ENCODE results near the gene SRSF6.

The SRSF6 gene

DNA sequence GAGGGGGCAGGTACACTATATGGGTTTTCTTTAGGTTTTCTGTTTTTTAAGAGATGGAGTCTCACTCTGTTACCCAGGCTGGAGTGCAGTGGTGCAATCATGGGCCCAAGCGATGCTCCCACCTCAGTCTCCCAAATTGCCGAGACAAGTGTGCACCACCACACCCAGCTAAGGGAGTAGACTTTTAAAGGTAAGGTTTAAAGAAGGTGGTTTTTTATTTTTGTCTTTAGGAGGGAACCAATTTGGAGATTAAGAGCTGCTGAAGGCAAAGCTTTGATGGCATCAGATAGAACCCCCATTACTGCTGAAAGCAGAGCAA, 7.9 kb downstream of the SRSF6 start:
- no peak overlapping the region for H3K4me3 ChIP-seq (ENCODE audit: low read depth, low read length)
- no peak for DNase-seq (ENCODE audit: low read depth)
- TF ChIP-seq, protein P1, sequence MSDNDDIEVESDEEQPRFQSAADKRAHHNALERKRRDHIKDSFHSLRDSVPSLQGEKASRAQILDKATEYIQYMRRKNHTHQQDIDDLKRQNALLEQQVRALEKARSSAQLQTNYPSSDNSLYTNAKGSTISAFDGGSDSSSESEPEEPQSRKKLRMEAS (IDR thresholded peaks at IDR 0.05; ENCODE audit: low read depth, low read length) = no peak
- TF ChIP-seq, protein P2, sequence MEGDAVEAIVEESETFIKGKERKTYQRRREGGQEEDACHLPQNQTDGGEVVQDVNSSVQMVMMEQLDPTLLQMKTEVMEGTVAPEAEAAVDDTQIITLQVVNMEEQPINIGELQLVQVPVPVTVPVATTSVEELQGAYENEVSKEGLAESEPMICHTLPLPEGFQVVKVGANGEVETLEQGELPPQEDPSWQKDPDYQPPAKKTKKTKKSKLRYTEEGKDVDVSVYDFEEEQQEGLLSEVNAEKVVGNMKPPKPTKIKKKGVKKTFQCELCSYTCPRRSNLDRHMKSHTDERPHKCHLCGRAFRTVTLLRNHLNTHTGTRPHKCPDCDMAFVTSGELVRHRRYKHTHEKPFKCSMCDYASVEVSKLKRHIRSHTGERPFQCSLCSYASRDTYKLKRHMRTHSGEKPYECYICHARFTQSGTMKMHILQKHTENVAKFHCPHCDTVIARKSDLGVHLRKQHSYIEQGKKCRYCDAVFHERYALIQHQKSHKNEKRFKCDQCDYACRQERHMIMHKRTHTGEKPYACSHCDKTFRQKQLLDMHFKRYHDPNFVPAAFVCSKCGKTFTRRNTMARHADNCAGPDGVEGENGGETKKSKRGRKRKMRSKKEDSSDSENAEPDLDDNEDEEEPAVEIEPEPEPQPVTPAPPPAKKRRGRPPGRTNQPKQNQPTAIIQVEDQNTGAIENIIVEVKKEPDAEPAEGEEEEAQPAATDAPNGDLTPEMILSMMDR (IDR thresholded peaks at IDR 0.05; ENCODE audit: low read depth, low read length) = no peak
- TF ChIP-seq POLR2A (IDR thresholded peaks at IDR 0.05; ENCODE audit: extremely low read depth, insufficient read length) = no peak
- no peak for TF ChIP-seq MYC (IDR thresholded peaks at IDR 0.05; ENCODE audit: low read depth, low read length)

DNA sequence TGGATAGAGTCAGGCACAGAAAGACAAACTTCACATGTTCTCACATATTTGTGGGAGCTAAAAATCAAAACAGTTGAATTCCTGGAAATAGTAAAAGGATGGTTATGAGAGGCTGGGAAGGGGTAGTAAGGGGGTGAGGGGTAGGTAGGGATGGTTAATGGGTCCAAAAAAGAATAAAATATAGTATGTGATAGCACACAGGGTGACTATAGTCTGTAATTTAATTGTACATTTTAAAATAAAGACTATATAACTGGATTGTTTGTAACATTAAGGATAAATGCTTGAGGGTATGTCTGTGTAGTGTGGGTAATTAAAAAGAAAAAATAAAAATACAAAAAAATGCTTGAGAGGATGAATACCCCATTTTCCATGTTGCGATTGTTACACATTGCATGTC, 9.9 kb downstream of the SRSF6 start:
- TF ChIP-seq MYC (IDR thresholded peaks at IDR 0.05; ENCODE audit: low read depth, low read length) = no peak
- TF ChIP-seq, protein P2 (IDR thresholded peaks at IDR 0.05; ENCODE audit: low read depth, low read length) = no peak
- TF ChIP-seq, protein P1 (IDR thresholded peaks at IDR 0.05; ENCODE audit: low read depth, low read length) = no peak
- no peak for TF ChIP-seq POLR2A (IDR thresholded peaks at IDR 0.05; ENCODE audit: extremely low read depth, insufficient read length)
- no peak overlapping the region for H3K4me3 ChIP-seq (ENCODE audit: low read depth, low read length)

DNA sequence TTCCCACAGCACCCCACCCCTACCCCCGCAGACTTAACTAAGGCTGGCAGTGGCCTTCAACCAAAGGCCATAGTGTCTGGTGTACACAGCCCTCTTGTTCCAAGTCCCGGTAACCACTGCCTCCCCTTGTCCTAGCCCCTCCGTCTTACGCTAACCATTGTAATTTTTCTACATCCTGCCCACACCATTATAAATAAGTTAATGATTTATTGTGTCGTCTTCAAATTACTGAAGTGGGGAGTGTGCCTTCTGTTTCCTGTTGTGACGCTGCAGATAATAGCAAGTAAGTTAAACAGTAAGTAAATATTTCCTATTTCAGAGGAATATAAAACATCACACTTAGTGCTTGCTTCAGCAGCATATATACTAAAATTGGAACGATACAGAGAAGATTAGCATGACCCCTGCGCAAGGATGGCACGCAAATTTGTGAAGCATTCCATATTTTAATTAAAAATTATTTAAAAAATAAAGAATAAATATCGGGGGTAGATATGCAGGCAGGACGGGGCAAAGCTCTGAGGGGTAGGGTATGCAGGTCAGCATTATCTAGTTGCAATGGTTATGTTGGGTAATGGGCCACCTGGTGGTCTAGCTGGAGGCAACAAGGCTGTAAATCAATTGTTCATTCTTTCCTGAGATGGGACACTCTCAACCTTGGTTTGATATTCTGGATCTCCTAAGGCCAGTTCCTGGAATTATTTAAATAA, 15.1 kb downstream of the SRSF6 start:
- no peak overlapping the region for H3K4me3 ChIP-seq (ENCODE audit: low read depth, low read length)
- TF ChIP-seq, protein P1 (IDR thresholded peaks at IDR 0.05; ENCODE audit: low read depth, low read length) = no peak
- TF ChIP-seq, protein P2 (IDR thresholded peaks at IDR 0.05; ENCODE audit: low read depth, low read length) = peak; percentile 9
- no peak for DNase-seq (ENCODE audit: low read depth)

More for the DNA sequence above, 9.9 kb downstream of the SRSF6 start:
- DNase-seq (ENCODE audit: low read depth) = no peak

DNA sequence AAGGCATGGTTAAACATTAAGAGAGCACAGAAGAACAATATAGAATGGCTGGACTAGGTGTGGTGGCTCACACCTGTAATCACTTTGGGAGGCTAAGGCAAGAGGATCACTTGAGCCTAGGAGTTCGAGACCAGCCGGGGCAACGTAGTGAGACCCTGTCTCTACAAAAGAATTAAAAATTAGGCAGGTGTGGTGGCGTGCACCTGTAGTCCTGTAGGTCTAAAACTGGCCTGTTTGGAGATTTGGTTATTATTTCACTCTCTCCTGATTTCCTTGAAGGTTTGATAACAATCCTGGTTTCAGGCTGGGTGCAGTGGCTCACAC, 15.6 kb downstream of the SRSF6 start:
- TF ChIP-seq, protein P1 (IDR thresholded peaks at IDR 0.05; ENCODE audit: low read depth, low read length) = no peak
- TF ChIP-seq MYC (IDR thresholded peaks at IDR 0.05; ENCODE audit: low read depth, low read length) (no peak), POLR2A (IDR thresholded peaks at IDR 0.05; ENCODE audit: extremely low read depth, insufficient read length) (no peak)
- TF ChIP-seq, protein P2 (IDR thresholded peaks at IDR 0.05; ENCODE audit: low read depth, low read length) = no peak
- H3K4me3 ChIP-seq (ENCODE audit: low read depth, low read length) = no peak overlapping the region
- DNase-seq (ENCODE audit: low read depth) = no peak

DNA sequence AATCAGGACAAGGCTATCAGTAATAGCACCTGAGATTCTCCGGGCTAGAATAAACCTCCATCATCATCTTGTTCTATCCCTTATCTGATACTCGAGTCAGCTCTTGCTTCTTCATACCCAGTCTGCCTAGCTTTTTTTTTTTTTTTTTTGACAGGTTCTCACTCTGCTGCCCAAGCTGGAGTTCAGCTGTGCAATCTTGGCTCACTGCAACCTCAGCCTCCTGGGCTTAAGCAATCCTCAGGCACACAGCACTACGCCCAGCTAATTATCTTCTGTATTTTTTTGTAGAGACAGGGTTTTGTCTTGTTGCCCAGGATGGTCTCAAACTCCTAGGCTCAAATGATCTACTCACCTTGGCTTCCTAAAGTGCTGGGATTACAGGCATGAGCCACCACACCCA, 19.5 kb downstream of the SRSF6 start:
- H3K4me3 ChIP-seq (ENCODE audit: low read depth, low read length) = no peak overlapping the region
- TF ChIP-seq MYC (IDR thresholded peaks at IDR 0.05; ENCODE audit: low read depth, low read length) (no peak), POLR2A (IDR thresholded peaks at IDR 0.05; ENCODE audit: extremely low read depth, insufficient read length) (no peak)
- TF ChIP-seq, protein P2 (IDR thresholded peaks at IDR 0.05; ENCODE audit: low read depth, low read length) = no peak
- TF ChIP-seq, protein P1 (IDR thresholded peaks at IDR 0.05; ENCODE audit: low read depth, low read length) = no peak
- DNase-seq (ENCODE audit: low read depth) = no peak

Data from NB4 (cell line).